SU-DHL-6 (cell line): ENCODE measurements around the gene GTF2F2.

ENCODE experiments used
- EZH2phosphoT487 ChIP-seq: fragments of 200-600 bp; sonication (generic), shearing (Covaris generic); conservative IDR thresholded peaks from 2 replicates; pipeline ENCODE4 v1.6.1; 2018; ENCODE audit warnings: mild to moderate bottlenecking, antibody characterized with exemption, low read length, moderate library complexity, mixed read lengths
- TF ChIP-seq, protein P1 (sequence below): fragments of 200-600 bp; sonication (generic); IDR thresholded peaks from one replicate; pipeline ENCODE4 v1.5.1; 2017; ENCODE audit warnings: antibody characterized with exemption, mild to moderate bottlenecking, low read length, moderate library complexity; ENCODE audit not compliant: insufficient read depth, poor library complexity, severe bottlenecking

DNA sequence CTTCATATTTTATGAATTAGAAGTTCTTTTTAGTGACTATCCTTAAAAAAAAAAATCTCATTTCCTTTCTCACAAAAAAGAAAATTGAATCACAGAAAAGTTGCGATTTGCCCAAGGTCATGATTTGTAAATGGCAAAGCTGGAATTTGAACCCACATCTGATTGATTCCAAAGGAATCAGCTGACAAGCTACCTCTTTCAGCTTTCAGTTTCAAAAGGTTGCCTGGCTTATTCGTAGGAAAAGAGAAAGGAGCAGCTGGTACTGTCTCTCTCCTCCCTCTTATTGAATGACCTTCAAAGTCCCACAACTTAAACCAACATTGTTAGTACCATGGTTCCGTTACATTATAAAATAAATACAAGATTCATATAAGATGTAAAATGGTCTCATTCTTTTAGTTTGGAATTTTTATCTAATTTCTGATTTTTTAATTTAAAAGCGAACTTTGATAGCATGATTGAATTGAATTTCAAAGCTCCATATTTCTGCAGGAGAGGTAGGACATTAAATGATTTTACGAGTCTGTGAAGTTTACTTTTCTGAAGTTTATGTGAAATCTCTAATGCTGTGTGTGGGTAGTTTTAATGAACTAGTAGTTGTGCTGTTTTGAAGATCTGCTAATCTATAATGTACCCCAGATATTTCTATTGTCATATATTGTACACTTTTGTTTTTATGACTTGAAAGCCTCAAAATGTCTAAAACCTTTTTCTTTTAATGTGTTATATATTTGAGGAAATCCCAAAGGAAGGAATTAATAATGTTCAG, 99.0 kb downstream of the GTF2F2 start:
- TF ChIP-seq, protein P1, sequence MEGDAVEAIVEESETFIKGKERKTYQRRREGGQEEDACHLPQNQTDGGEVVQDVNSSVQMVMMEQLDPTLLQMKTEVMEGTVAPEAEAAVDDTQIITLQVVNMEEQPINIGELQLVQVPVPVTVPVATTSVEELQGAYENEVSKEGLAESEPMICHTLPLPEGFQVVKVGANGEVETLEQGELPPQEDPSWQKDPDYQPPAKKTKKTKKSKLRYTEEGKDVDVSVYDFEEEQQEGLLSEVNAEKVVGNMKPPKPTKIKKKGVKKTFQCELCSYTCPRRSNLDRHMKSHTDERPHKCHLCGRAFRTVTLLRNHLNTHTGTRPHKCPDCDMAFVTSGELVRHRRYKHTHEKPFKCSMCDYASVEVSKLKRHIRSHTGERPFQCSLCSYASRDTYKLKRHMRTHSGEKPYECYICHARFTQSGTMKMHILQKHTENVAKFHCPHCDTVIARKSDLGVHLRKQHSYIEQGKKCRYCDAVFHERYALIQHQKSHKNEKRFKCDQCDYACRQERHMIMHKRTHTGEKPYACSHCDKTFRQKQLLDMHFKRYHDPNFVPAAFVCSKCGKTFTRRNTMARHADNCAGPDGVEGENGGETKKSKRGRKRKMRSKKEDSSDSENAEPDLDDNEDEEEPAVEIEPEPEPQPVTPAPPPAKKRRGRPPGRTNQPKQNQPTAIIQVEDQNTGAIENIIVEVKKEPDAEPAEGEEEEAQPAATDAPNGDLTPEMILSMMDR: no peak
- TF ChIP-seq EZH2phosphoT487: no peak
